ENCODE data around the gene PEX11B. TPM values are rescaled to one million over a fixed set of nuclear protein-coding genes. Genes with fewer than 3 reads are reported as not detected.
A peak's percentile ranks its signal among the peaks of the same experiment; 100 is the strongest.

Gene PEX11B
- total RNA-seq, result 42.7 and 47.7 TPM in 2 replicates

- intact Hi-C loops (cut with micrococcal nuclease), result loop anchor here (1.0 kb wide), 3 partner anchors 9 to 59 kb away; partner anchors contain the start of genes LIX1L, PIAS3 and RBM8A
- peak; percentile 90 for ATAC-seq (ENCODE audit: low read depth)
- CTCF ChIA-PET, result interaction anchor here (1.2 to 2.2 kb wide), 6 partner anchors 9 to 73 kb away, joined by 3 to 8 read pairs (median 4); partner anchors contain the start of genes ANKRD34A, NUDT17, PIAS3 and POLR3GL
- no peaks in the 10 kb centered on the region for H3K9me3 Mint-ChIP-seq
- H3K27ac Mint-ChIP-seq, result peak within 1 kb of the TSS; percentile 93
- peaks cover 35% of the 10 kb centered on the region for H3K4me1 Mint-ChIP-seq
- no peak for TF ChIP-seq CTCF (IDR thresholded peaks at IDR 0.05)
- H3K4me3 Mint-ChIP-seq, result peak within 1 kb of the TSS; percentile 95
- H3K36me3 Mint-ChIP-seq (ENCODE audit: low read depth), result peaks cover 47% of the 10 kb centered on the region
- POLR2A ChIA-PET, result interaction anchor here (0.7 to 3.9 kb wide), 26 partner anchors 9 to 1681 kb away, joined by 3 to 109 read pairs (median 5); partner anchors contain the start of genes ANKRD34A, ANKRD35, ITGA10 and LIX1L
- peak; percentile 88 for DNase-seq
- no peaks in the 10 kb centered on the region for H3K27me3 Mint-ChIP-seq
Measured at GRCh38 chr1:145918144-145918991, at the start of gene PEX11B. Gene PEX11B (minus strand): TSS chr1:145918717. CDS start chr1:145918688, 29 bp downstream.

- Mint-ChIP-seq H3K27me3 (no peaks in the 10 kb centered on the region), H3K27ac (no peak overlapping the region), H3K4me1 (peaks cover 36% of the 10 kb centered on the region), H3K36me3 (ENCODE audit: low read depth) (peaks cover 13% of the 10 kb centered on the region), H3K4me3 (no peak overlapping the region), H3K9me3 (peaks cover 2% of the 10 kb centered on the region)
- ChIA-PET CTCF (interaction anchor here (0.7 to 1.4 kb wide), 2 partner anchors 10 to 40 kb away, joined by 3 read pairs; no protein-coding TSS in a partner anchor), POLR2A (interaction anchor here (0.6 to 4.6 kb wide), 6 partner anchors 10 to 84 kb away, joined by 3 to 34 read pairs (median 4); partner anchors contain the start of genes PEX11B, RBM8A and TXNIP)
- TF ChIP-seq CTCF (IDR thresholded peaks at IDR 0.05), result no peak
- intact Hi-C loops (cut with micrococcal nuclease), result no loop called here
- DNase-seq, result no peak
- no peak for ATAC-seq (ENCODE audit: low read depth)
Measured at GRCh38 chr1:145967288-145967687, 48.8 kb upstream of the PEX11B start.

- DNase-seq, result no peak
- CTCF ChIA-PET, result interaction anchor here (1.1 to 2.5 kb wide), 11 partner anchors 10 to 115 kb away, joined by 3 to 26 read pairs (median 4); partner anchors contain the start of genes PEX11B and RBM8A
- intact Hi-C loops (cut with micrococcal nuclease), result loop anchor here (2.0 kb wide), 2 partner anchors 14 to 38 kb away; partner anchors contain the start of gene RBM8A
- ATAC-seq (ENCODE audit: low read depth), result no peak
- Mint-ChIP-seq H3K9me3 (peaks cover 2% of the 10 kb centered on the region), H3K27me3 (no peaks in the 10 kb centered on the region), H3K4me3 (peak overlapping the region; percentile 97), H3K4me1 (peaks cover 45% of the 10 kb centered on the region), H3K27ac (peak overlapping the region; percentile 96), H3K36me3 (ENCODE audit: low read depth) (peaks cover 16% of the 10 kb centered on the region)
- POLR2A ChIA-PET, result interaction anchor here (0.7 to 5.1 kb wide), 20 partner anchors 8 to 141 kb away, joined by 3 to 128 read pairs (median 8); partner anchors contain the start of genes LIX1L, NUDT17, PEX11B and PIAS3
- no peak for TF ChIP-seq CTCF (IDR thresholded peaks at IDR 0.05)
Measured at GRCh38 chr1:145965119-145965744, 46.7 kb upstream of the PEX11B start.

GRCh38 chr1:145964328-145965118 is 46.0 kb upstream of the PEX11B start, which contains the start of the genes ANKRD34A and POLR3GL:
Gene ANKRD34A (minus strand): TSS chr1:145964575. CDS start chr1:145961759, 2,816 bp downstream.
Gene POLR3GL (plus strand): TSS chr1:145964690. CDS start chr1:145974866, 10,176 bp downstream.
- H3K4me3 Mint-ChIP-seq, result peak within 1 kb of the TSS; percentile 97
- ATAC-seq (ENCODE audit: low read depth) (peak; percentile 88), DNase-seq (peak; percentile 78)
- ChIA-PET POLR2A (interaction anchor here (0.7 to 5.1 kb wide), 29 partner anchors 8 to 141 kb away, joined by 3 to 128 read pairs (median 6); partner anchors contain the start of genes ANKRD35, NUDT17, PEX11B and PIAS3), CTCF (interaction anchor here (1.0 to 2.5 kb wide), 13 partner anchors 12 to 119 kb away, joined by 3 to 26 read pairs (median 5); partner anchors contain the start of genes ITGA10, NUDT17, PEX11B and RBM8A)
- H3K36me3 Mint-ChIP-seq (ENCODE audit: low read depth), result peaks cover 16% of the 10 kb centered on the region
- peaks cover 2% of the 10 kb centered on the region for H3K9me3 Mint-ChIP-seq
- H3K27ac Mint-ChIP-seq, result peak within 1 kb of the TSS; percentile 96
- intact Hi-C loops (cut with micrococcal nuclease), result loop anchor here (2.0 to 5.0 kb wide), 3 partner anchors 14 to 38 kb away; partner anchors contain the start of genes RBM8A and TXNIP
- no peaks in the 10 kb centered on the region for H3K27me3 Mint-ChIP-seq
- peaks cover 49% of the 10 kb centered on the region for H3K4me1 Mint-ChIP-seq
- TF ChIP-seq CTCF (IDR thresholded peaks at IDR 0.05), result no peak
